ENCODE data around the gene VRK1.

DNA sequence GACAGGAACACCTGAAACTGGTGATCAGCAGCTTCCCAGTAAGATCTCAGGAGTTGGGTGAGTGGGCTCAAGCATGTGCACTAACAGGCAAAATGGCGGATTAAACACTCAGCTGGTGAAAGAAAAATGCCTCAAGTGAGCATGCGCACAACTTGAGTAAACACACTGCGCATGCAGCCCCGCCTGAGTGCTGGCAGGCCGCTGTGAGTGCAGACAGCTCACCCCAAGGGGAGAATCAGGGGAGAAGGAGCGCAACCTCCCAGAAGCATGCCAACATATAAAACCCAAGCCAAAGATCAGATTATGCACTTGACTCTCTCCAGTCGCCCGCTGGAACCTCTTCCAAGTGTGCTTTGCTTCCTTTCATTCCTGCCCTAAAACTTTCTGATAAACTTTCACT, 125.8 kb downstream of the VRK1 start:
- TF ChIP-seq RCOR1 (conservative IDR thresholded peaks at IDR 0.05; ENCODE audit: low read depth, low read length) (no peak), BHLHE40 (IDR thresholded peaks at IDR 0.05; ENCODE audit: borderline replicate concordance in 1 of 2, low read depth in 2 of 2, low read length in 1 of 2) (no peak), IKZF1 (conservative IDR thresholded peaks at IDR 0.05) (no peak), POLR2AphosphoS5 (IDR thresholded peaks at IDR 0.05; ENCODE audit: low read length) (no peak), RELB (IDR thresholded peaks at IDR 0.05; ENCODE audit: low read depth) (no peak), MAX (IDR thresholded peaks at IDR 0.05; ENCODE audit: low read depth, low read length) (no peak), CEBPZ (IDR thresholded peaks at IDR 0.05; ENCODE audit: low read depth, low read length) (no peak)

Data from GM12878 (cell line).